Left renal cortex interstitium (tissue), 4 donors: Measurements from ENCODE around the gene MRPS17. TPM values are rescaled to one million over a fixed set of nuclear protein-coding genes. Genes with fewer than 3 reads are reported as not detected.

Experiments
- DNase-seq, 4 donors: peaks; one replicate each; pipeline ENCODE4 v3.0.0-alpha.2; 2013; ENCODE audit warnings: low read depth in 4 of 4, low spot score in 2 of 4, missing footprints in 1 of 4
- polyA plus RNA-seq, 4 donors: library from polyadenylated mRNA; unstranded; fragments of 120-200 nt; gene quantifications; one replicate each; pipeline ENCODE4 v1.2.1, GENCODE V29; 2013; ENCODE audit not compliant: insufficient read length in 4 of 4

Gene MRPS17
- polyA plus RNA-seq, 4 donors, result 15.8 to 21.2 (median 17.2) TPM

- DNase-seq, result no peak
Observed at GRCh38 chr7:55970561-55970960, 18.9 kb downstream of the MRPS17 start.

- DNase-seq, result no peak
Observed at GRCh38 chr7:55970978-55971377, 19.3 kb downstream of the MRPS17 start.

DNA sequence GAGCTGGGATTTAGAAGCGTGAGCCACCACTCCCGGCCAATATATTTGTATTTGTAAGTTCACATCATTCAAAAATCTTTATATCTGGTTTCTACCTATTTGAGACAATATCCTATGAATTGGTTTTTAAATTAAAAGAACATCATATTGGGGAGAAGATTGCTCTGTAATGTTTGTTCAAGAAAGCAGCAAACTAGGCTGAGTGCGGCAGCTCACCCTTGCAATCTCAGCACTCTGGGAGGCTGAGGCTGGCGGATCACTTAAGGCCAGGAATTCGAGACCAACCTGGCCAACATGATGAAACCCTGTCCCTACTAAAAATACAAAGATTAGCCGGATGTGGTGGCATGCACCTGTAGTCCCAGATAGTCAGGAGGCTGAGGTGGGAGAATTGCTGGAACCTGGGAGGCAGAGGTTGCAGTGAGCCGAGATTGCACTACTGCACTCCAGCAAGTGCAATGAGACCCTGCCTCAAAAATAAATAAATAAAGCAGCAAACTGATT lies 22.1 kb downstream of the MRPS17 start:
- DNase-seq, result no peak

GRCh38 chr7:55975988-55976633 lies 24.4 kb downstream of the MRPS17 start:
- DNase-seq, result no peak

- no peak for DNase-seq
Observed at GRCh38 chr7:55977831-55978230, 26.2 kb downstream of the MRPS17 start.

- no peak for DNase-seq
Observed at GRCh38 chr7:55980266-55980665, 28.6 kb downstream of the MRPS17 start.

GRCh38 chr7:55983537-55983936 lies 31.9 kb downstream of the MRPS17 start:
- no peak for DNase-seq

GRCh38 chr7:55992346-55992745 lies 40.7 kb downstream of the MRPS17 start:
- DNase-seq, result no peak

DNA sequence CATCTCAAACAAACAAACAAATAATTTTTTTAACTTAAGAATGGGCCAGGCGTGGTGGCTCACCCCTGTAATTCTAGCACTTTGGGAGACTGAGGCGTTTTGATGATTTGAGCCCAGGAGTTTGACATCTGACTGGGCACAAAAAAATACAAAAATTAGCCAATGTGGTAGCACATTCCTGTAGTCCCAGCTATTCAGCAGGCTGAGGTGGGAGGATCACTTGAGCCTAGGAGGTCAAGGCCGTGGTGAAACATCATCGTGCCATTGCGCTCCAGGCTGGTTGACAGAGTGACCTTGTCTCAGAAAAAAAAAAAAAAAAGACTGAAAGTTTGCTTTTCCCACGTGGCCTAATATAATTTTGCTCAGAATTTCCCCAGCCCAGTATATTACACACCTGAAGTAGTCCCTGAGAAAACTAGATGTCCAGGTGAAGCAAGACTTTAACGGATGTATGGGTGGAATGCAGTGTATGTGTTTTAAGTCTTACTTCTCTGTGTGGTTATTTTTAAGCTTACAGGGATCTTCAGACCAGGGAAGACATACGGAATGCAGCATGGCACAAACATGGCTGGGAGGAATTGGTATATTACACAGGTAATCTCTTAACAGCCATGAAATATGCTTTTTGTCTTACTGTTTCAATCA lies 45.3 kb downstream of the MRPS17 start:
- DNase-seq, result no peak

DNA sequence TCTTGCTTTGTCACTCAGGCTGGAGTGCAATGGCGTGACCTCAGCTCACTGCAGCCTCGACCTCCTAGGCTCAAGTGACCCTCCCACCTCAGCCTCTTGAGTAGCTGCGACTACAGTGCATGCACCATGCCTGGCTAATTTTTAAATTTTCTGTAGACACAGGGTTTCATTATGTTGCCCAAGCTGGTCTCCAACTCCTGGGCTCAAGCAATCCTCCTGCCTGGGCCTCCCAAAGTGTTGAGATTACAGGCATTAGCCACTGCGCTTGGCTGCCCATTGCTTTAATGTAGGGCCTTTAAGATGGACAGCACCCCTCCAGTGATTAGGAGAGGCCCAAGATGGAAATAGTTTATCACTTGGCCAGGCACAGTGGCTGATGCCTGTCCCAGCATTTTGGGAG lies 52.1 kb downstream of the MRPS17 start:
- DNase-seq, result no peak

Other genes starting within 250 kb of the MRPS17 start
- under 1 TPM; 0.10 to 0.79 (median 0.43) TPM for gene SEPTIN14, start 89.1 kb upstream of the MRPS17 start, polyA plus RNA-seq
- gene ZNF713, start 64.4 kb upstream of the MRPS17 start, polyA plus RNA-seq, result 10 to 100 TPM; 11.1 to 19.4 (median 14.0) TPM
- 100 to 1,000 TPM; 105 to 139 (median 113) TPM for gene NIPSNAP2, start 12.7 kb downstream of the MRPS17 start, polyA plus RNA-seq
- 10 to 100 TPM; 31.0 to 45.3 (median 33.5) TPM for gene PSPH, start 99.6 kb downstream of the MRPS17 start, polyA plus RNA-seq
- gene CCT6A, start 99.9 kb downstream of the MRPS17 start, polyA plus RNA-seq, result 100 to 1,000 TPM; 201 to 248 (median 214) TPM
- 100 to 1,000 TPM in 3 of 4 donors, 10 to 100 TPM in 1; 76.4 to 158 (median 143) TPM for gene SUMF2, start 112.4 kb downstream of the MRPS17 start, polyA plus RNA-seq
- gene PHKG1, start 141.1 kb downstream of the MRPS17 start, polyA plus RNA-seq, result 1 to 10 TPM in 2 of 4 donors, under 1 TPM in 2; 0.68 to 2.5 (median 1.5) TPM
- 100 to 1,000 TPM; 239 to 360 (median 264) TPM for gene CHCHD2, start 154.6 kb downstream of the MRPS17 start, polyA plus RNA-seq
- gene NUPR2, start 164.5 kb downstream of the MRPS17 start, polyA plus RNA-seq, result 1 to 10 TPM; 2.5 to 3.4 (median 2.7) TPM